Measurements from ENCODE around the gene ZKSCAN8.

DNA sequence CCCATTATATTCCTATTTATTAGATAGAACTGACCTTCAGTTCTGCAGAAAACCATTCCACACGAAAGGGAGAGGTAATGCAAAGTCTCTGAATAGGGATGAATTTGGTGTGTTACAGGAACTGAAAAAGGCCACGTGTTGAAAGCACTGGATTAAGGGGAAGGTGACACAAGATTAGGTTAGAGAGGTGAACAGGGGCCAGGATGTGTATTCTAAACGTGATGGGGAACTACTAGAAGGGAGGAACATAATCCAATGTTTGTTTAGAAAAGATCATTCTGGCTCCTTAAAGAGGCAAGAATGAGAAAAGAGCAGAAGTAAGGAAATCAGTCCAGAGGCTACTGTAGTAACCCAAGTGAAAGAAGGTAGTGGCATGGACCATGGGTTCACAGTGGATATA lies 6.3 kb upstream of the ZKSCAN8 start:
- TF ChIP-seq, protein P1, sequence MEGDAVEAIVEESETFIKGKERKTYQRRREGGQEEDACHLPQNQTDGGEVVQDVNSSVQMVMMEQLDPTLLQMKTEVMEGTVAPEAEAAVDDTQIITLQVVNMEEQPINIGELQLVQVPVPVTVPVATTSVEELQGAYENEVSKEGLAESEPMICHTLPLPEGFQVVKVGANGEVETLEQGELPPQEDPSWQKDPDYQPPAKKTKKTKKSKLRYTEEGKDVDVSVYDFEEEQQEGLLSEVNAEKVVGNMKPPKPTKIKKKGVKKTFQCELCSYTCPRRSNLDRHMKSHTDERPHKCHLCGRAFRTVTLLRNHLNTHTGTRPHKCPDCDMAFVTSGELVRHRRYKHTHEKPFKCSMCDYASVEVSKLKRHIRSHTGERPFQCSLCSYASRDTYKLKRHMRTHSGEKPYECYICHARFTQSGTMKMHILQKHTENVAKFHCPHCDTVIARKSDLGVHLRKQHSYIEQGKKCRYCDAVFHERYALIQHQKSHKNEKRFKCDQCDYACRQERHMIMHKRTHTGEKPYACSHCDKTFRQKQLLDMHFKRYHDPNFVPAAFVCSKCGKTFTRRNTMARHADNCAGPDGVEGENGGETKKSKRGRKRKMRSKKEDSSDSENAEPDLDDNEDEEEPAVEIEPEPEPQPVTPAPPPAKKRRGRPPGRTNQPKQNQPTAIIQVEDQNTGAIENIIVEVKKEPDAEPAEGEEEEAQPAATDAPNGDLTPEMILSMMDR (conservative IDR thresholded peaks at IDR 0.05 in 1 of 2, IDR thresholded peaks at IDR 0.05 in 1 of 2; ENCODE audit: low read depth in 1 of 2, low read length in 2 of 2), result no peak
- TF ChIP-seq EZH2 (IDR thresholded peaks at IDR 0.05; ENCODE audit: low read length, missing control alignments), result no peak

Data from fibroblast of lung (primary cell).